BE2C (cell line): ENCODE measurements around the gene APIP.
"Not testable (repeated sequence)": the region's sequence is repeated elsewhere in the genome, so short reads cannot be mapped to it uniquely, and the experiment has no call there.

ENCODE experiments used
- DNase-seq: peaks from one replicate; pipeline ENCODE4 v3.0.0-alpha.2; 2020
- H3K27me3 ChIP-seq: fragments of 250-450 bp; sonication (Bioruptor Pico); 2 replicates; pipeline ENCODE4 v1.5.1; 2020; ENCODE audit warnings: mild to moderate bottlenecking
- H3K36me3 ChIP-seq: fragments of 250-450 bp; sonication (Bioruptor Pico); 2 replicates; pipeline ENCODE4 v1.5.1; 2020; ENCODE audit warnings: mild to moderate bottlenecking
- H3K4me1 ChIP-seq: fragments of 250-450 bp; sonication (Bioruptor Pico); 2 replicates; pipeline ENCODE4 v1.5.1; 2020
- H3K4me3 ChIP-seq: 2 replicates; pipeline ENCODE4 v1.5.1; 2011; ENCODE audit warnings: low read depth, low read length
- H3K9me3 ChIP-seq: fragments of 250-450 bp; sonication (Bioruptor Pico); 2 replicates; pipeline ENCODE4 v1.5.1; 2020
- TF ChIP-seq, protein P1 (sequence below): IDR thresholded peaks from 2 replicates; pipeline ENCODE4 v1.5.1; 2012; ENCODE audit warnings: mild to moderate bottlenecking, low read depth, low read length

Gene APIP

DNA sequence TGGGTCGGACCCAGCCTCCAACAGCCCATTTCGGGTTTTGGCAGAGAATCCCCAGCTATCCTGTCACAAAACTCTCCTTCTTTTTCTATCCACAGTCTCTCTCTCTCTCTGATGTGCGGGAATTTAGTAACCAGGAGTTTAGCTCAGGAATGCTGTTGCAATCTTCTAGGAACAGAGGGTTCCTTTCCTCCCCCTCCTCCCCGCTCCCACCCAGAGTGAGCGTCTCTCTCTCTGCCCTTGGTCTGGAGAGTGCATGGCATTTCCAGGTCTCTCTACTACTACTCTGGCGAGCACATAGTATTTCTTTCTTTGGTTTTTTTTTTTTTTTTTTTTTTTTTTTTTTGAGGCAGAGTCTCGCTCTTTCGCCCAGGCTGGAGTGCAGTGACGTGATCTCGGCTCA lies 17.7 kb downstream of the APIP start:
- no peak overlapping the region for H3K4me3 ChIP-seq
- no peaks in the 10 kb centered on the region; the same call in 1 of the 2 replicates for H3K9me3 ChIP-seq
- H3K27me3 ChIP-seq, result no peaks in the 10 kb centered on the region
- H3K36me3 ChIP-seq, result no peaks in the 10 kb centered on the region
- no peak for DNase-seq
- H3K4me1 ChIP-seq, result no peaks in the 10 kb centered on the region
- TF ChIP-seq, protein P1, sequence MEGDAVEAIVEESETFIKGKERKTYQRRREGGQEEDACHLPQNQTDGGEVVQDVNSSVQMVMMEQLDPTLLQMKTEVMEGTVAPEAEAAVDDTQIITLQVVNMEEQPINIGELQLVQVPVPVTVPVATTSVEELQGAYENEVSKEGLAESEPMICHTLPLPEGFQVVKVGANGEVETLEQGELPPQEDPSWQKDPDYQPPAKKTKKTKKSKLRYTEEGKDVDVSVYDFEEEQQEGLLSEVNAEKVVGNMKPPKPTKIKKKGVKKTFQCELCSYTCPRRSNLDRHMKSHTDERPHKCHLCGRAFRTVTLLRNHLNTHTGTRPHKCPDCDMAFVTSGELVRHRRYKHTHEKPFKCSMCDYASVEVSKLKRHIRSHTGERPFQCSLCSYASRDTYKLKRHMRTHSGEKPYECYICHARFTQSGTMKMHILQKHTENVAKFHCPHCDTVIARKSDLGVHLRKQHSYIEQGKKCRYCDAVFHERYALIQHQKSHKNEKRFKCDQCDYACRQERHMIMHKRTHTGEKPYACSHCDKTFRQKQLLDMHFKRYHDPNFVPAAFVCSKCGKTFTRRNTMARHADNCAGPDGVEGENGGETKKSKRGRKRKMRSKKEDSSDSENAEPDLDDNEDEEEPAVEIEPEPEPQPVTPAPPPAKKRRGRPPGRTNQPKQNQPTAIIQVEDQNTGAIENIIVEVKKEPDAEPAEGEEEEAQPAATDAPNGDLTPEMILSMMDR, result no peak

DNA sequence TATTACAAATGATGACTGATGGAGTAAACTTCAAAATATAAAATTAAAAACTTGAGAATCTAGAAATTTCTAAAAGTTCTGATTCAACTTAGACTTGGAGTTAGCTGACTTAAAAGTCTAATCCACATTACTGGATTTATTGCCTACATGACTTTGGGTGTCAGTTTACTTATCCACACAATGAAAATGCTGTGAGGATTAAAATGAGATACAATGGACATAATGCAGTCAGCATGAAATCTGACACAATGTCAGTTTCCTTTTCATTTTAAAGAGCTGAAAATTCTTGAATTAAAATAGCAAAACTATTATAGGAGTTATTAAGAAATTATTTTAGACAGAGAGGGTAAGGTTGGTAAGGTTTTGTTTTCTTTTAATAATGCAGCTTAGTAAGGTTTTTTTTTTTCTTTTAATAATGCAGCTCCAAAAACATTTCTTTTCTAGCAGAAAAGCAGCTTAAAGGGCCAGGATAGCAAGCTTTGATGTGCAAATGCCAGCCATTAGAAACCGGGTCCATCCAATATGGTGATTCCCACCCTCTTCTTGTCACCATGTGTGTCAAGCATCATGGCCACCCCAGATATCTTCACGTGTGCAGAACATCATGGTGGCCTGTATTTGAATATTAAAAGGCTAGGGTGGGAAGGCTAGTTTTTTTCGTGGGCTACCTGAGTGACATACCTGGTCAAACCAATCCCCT lies 18.9 kb downstream of the APIP start:
- no peaks in the 10 kb centered on the region for H3K4me1 ChIP-seq
- H3K4me3 ChIP-seq, result no peak overlapping the region
- DNase-seq, result no peak
- no peaks in the 10 kb centered on the region; the same call in 1 of the 2 replicates for H3K9me3 ChIP-seq
- TF ChIP-seq, protein P1, result no peak
- H3K36me3 ChIP-seq, result no peaks in the 10 kb centered on the region
- no peaks in the 10 kb centered on the region for H3K27me3 ChIP-seq

DNA sequence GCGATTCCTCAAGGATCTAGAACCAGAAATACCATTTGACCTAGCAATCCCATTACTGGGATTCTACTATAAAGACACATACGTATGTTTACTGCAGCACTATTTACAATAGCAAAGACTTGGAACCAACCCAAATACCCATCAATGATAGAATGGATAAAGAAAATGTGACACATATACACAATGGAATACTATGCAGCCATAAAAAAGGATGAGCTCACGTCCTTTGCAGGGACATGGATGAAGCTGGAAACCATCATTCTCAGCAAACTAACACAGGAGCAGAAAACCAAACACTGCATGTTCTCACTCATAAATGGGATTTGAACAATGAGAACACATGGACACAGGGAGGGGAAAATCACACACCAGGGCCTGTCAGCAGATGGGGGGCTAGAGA lies 20.0 kb downstream of the APIP start:
- not testable (repeated sequence) for H3K4me3 ChIP-seq, H3K9me3 ChIP-seq, H3K27me3 ChIP-seq, DNase-seq, H3K36me3 ChIP-seq, H3K4me1 ChIP-seq

DNA sequence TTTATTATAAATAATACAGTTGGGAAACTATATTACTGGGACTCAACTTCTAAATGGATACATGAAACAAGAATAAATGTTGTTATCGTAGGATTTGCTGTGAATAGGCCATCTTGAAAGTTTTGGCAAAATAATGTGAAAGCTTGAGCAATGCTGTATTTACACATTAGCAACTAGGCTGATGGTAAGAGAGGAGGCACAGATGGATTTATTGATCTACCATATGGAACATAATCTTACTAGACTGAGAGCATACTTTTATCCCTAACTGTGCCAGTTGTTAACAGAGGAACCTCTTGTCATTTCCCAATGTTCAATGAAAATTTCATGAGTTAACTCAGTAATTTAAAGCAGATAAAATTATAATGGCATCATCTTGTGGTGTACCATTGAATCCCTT lies 22.8 kb downstream of the APIP start:
- Histone ChIP-seq H3K4me1 (no peaks in the 10 kb centered on the region), H3K36me3 (no peaks in the 10 kb centered on the region), H3K9me3 (no peaks in the 10 kb centered on the region), H3K4me3 (no peak overlapping the region), H3K27me3 (no peaks in the 10 kb centered on the region)
- DNase-seq, result no peak
- TF ChIP-seq, protein P1, result no peak

DNA sequence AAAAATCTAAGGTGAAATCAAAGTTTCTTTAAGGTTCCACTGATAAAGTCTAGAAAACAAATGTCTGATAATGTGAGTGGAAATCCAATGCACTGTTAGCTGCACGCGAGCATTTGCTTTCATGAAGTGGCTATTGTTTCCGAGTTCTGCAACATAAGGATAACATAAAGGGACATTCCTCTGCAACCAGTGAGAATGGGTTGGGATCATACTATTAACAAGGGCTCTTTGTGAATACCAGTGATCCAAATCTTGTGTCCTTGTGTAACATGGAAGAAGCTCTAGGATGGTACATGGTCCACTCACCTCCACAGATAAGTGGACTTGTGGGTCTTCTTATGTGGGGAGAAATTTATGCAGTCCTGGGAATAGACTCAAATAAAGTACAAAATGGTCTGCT lies 24.6 kb downstream of the APIP start:
- Histone ChIP-seq H3K4me3 (no peak overlapping the region), H3K9me3 (no peaks in the 10 kb centered on the region), H3K27me3 (no peaks in the 10 kb centered on the region), H3K4me1 (no peaks in the 10 kb centered on the region), H3K36me3 (no peaks in the 10 kb centered on the region)
- TF ChIP-seq, protein P1, result no peak
- no peak for DNase-seq

DNA sequence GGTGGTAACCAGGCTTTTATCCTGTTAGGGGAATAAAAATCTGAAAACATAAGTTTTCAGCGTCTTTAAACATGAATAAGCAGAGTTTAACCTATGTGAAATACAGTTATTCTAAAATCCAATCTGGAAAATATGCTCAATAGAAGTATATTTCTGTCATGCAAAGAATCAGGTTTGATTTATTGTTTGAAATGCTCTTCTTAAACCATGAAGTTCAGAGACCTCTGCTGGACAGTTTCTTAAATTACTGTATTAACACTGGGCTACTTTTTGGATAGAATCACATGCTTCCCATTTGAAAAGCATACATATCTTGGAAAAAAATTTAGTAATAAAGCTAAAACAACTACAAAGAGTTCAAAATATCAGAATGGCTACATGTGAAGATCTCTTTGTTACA lies 25.4 kb downstream of the APIP start:
- TF ChIP-seq, protein P1, result peak; percentile 22; the same call in 1 of the 2 replicates
- no peak overlapping the region for H3K4me3 ChIP-seq
- H3K36me3 ChIP-seq, result no peaks in the 10 kb centered on the region
- no peaks in the 10 kb centered on the region for H3K4me1 ChIP-seq
- no peaks in the 10 kb centered on the region for H3K27me3 ChIP-seq
- no peak for DNase-seq
- H3K9me3 ChIP-seq, result no peaks in the 10 kb centered on the region

DNA sequence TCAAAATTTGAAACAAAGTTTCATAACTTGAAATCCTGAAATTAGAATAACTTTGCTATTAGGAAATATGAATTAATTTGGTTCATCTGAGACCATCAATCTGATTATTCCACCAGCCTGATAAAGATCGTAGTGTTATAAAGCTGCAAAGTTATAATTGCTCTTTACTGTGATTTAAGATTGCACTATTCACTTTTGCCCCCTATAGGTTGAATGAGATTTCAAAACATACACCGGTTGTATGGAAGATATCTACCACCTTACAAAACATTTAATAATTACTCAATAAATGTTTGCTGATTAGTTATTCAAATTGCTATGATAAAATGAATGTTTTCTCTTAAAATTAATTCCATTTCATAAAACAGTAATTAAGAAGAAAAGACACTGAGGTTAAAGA lies 26.1 kb downstream of the APIP start:
- Histone ChIP-seq H3K36me3 (no peaks in the 10 kb centered on the region), H3K4me3 (no peak overlapping the region), H3K27me3 (no peaks in the 10 kb centered on the region), H3K9me3 (no peaks in the 10 kb centered on the region), H3K4me1 (no peaks in the 10 kb centered on the region)
- TF ChIP-seq, protein P1, result 0 out of 2 replicates have a peak, but pooled peaks have one; percentile 2
- DNase-seq, result no peak
